ENCODE measurements around the gene DNAH1. TPM values are rescaled to one million over a fixed set of nuclear protein-coding genes. Genes with fewer than 3 reads are reported as not detected.

The DNAH1 gene
- total and polyA plus RNA-seq, 2 experiments from 2014 or later, result 0.81 to 1.8 TPM

DNA sequence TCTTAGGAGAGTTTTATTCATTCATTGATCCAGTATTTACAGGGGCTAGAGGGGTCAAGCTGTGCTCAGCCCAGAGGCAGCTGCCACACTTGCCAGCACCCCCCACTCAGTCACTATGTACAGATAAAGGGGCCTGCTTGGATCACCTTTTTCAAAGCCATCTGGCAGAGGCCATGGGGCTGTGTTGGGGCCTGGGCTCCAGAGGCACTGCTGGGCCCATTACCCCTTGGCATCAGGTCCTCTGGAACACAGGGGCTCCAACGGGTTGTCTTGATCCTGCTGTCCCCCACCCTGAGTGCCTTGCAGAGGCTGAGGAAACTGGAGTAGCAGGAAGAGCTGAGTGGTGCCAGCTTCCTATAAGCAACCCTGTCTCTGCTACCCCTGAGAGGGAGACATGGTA is 84.9 kb downstream of the DNAH1 start (continued):
- TF ChIP-seq, protein P1, sequence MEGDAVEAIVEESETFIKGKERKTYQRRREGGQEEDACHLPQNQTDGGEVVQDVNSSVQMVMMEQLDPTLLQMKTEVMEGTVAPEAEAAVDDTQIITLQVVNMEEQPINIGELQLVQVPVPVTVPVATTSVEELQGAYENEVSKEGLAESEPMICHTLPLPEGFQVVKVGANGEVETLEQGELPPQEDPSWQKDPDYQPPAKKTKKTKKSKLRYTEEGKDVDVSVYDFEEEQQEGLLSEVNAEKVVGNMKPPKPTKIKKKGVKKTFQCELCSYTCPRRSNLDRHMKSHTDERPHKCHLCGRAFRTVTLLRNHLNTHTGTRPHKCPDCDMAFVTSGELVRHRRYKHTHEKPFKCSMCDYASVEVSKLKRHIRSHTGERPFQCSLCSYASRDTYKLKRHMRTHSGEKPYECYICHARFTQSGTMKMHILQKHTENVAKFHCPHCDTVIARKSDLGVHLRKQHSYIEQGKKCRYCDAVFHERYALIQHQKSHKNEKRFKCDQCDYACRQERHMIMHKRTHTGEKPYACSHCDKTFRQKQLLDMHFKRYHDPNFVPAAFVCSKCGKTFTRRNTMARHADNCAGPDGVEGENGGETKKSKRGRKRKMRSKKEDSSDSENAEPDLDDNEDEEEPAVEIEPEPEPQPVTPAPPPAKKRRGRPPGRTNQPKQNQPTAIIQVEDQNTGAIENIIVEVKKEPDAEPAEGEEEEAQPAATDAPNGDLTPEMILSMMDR (conservative IDR thresholded peaks at IDR 0.05; ENCODE audit: low read depth in 2 of 2), result no peak
- TF ChIP-seq, protein P2, sequence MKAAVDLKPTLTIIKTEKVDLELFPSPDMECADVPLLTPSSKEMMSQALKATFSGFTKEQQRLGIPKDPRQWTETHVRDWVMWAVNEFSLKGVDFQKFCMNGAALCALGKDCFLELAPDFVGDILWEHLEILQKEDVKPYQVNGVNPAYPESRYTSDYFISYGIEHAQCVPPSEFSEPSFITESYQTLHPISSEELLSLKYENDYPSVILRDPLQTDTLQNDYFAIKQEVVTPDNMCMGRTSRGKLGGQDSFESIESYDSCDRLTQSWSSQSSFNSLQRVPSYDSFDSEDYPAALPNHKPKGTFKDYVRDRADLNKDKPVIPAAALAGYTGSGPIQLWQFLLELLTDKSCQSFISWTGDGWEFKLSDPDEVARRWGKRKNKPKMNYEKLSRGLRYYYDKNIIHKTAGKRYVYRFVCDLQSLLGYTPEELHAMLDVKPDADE (IDR thresholded peaks at IDR 0.05), result no peak

DNA sequence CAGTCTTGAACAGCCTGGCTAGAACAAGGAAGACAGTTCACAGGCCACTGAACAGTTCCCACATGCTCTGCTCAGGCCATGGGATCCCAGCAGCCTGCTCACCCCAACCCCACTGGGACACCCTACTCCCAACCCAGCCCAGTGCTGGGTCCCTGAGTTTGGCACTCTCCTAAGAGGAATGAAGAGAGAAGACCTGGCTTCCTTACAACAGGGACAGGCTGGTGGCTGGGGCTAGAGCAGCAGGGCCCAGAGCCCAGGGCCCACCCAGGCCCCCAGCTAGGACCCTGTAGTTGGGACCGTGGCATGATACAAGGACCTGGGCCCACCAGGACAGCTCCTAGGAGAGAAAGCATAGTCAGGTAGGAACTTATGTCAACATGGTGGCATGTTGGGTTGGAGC is 85.4 kb downstream of the DNAH1 start:
- Histone ChIP-seq H3K4me2 (no peak overlapping the region), H3K4me3 (no peak overlapping the region), H3F3A (replicated peaks; ENCODE audit: low read depth) (no peaks in the 10 kb centered on the region), H3K36me3 (ENCODE audit: insufficient read depth) (no peaks in the 10 kb centered on the region; the same call in 1 of the 2 replicates), H2AFZ (no peak overlapping the region), H3K4me1 (ENCODE audit: insufficient read depth) (no peaks in the 10 kb centered on the region), H4K20me1 (replicated peaks; ENCODE audit: insufficient read depth) (no peaks in the 10 kb centered on the region; the same call in 1 of the 2 replicates), H3K79me2 (replicated peaks; ENCODE audit: insufficient read depth) (no peaks in the 10 kb centered on the region), H3K27ac (ENCODE audit: low read depth) (no peak overlapping the region), H3K9me2 (ENCODE audit: insufficient read depth) (no peaks in the 10 kb centered on the region), H3K27me3 (ENCODE audit: insufficient read depth) (no peaks in the 10 kb centered on the region)
- H3K4me1 Mint-ChIP-seq, result no peaks in the 10 kb centered on the region
- peaks cover 8% of the 10 kb centered on the region for H3K27me3 Mint-ChIP-seq (ENCODE audit: insufficient read depth, low read depth, poor library complexity)
- no peak for ATAC-seq
- H3K36me3 Mint-ChIP-seq (ENCODE audit: low read depth), result peaks cover 49% of the 10 kb centered on the region
- H3K4me3 Mint-ChIP-seq, result no peak overlapping the region
- no peaks in the 10 kb centered on the region for H3K9me3 Mint-ChIP-seq
- H3K27ac Mint-ChIP-seq, result no peak overlapping the region
- DNase-seq (ENCODE audit: low spot score), result no peak
- TF ChIP-seq POLR2AphosphoS5 (IDR thresholded peaks at IDR 0.05; ENCODE audit: low read depth) (no peak), ZNF114 (CRISPR knock-in tag; IDR thresholded peaks at IDR 0.05) (no peak), ZNF331 (CRISPR knock-in tag; IDR thresholded peaks at IDR 0.05; ENCODE audit: low read depth) (no peak), EZH2phosphoT487 (IDR thresholded peaks at IDR 0.05; ENCODE audit: unreplicated experiment) (no peak), STAT1 (IDR thresholded peaks at IDR 0.05; ENCODE audit: unreplicated experiment) (no peak), EZH2 (IDR thresholded peaks at IDR 0.05; ENCODE audit: low read depth, unreplicated experiment) (no peak)
- TF ChIP-seq, protein P3, sequence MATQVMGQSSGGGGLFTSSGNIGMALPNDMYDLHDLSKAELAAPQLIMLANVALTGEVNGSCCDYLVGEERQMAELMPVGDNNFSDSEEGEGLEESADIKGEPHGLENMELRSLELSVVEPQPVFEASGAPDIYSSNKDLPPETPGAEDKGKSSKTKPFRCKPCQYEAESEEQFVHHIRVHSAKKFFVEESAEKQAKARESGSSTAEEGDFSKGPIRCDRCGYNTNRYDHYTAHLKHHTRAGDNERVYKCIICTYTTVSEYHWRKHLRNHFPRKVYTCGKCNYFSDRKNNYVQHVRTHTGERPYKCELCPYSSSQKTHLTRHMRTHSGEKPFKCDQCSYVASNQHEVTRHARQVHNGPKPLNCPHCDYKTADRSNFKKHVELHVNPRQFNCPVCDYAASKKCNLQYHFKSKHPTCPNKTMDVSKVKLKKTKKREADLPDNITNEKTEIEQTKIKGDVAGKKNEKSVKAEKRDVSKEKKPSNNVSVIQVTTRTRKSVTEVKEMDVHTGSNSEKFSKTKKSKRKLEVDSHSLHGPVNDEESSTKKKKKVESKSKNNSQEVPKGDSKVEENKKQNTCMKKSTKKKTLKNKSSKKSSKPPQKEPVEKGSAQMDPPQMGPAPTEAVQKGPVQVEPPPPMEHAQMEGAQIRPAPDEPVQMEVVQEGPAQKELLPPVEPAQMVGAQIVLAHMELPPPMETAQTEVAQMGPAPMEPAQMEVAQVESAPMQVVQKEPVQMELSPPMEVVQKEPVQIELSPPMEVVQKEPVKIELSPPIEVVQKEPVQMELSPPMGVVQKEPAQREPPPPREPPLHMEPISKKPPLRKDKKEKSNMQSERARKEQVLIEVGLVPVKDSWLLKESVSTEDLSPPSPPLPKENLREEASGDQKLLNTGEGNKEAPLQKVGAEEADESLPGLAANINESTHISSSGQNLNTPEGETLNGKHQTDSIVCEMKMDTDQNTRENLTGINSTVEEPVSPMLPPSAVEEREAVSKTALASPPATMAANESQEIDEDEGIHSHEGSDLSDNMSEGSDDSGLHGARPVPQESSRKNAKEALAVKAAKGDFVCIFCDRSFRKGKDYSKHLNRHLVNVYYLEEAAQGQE (IDR thresholded peaks at IDR 0.05; ENCODE audit: unreplicated experiment), result no peak
- TF ChIP-seq, protein P4, sequence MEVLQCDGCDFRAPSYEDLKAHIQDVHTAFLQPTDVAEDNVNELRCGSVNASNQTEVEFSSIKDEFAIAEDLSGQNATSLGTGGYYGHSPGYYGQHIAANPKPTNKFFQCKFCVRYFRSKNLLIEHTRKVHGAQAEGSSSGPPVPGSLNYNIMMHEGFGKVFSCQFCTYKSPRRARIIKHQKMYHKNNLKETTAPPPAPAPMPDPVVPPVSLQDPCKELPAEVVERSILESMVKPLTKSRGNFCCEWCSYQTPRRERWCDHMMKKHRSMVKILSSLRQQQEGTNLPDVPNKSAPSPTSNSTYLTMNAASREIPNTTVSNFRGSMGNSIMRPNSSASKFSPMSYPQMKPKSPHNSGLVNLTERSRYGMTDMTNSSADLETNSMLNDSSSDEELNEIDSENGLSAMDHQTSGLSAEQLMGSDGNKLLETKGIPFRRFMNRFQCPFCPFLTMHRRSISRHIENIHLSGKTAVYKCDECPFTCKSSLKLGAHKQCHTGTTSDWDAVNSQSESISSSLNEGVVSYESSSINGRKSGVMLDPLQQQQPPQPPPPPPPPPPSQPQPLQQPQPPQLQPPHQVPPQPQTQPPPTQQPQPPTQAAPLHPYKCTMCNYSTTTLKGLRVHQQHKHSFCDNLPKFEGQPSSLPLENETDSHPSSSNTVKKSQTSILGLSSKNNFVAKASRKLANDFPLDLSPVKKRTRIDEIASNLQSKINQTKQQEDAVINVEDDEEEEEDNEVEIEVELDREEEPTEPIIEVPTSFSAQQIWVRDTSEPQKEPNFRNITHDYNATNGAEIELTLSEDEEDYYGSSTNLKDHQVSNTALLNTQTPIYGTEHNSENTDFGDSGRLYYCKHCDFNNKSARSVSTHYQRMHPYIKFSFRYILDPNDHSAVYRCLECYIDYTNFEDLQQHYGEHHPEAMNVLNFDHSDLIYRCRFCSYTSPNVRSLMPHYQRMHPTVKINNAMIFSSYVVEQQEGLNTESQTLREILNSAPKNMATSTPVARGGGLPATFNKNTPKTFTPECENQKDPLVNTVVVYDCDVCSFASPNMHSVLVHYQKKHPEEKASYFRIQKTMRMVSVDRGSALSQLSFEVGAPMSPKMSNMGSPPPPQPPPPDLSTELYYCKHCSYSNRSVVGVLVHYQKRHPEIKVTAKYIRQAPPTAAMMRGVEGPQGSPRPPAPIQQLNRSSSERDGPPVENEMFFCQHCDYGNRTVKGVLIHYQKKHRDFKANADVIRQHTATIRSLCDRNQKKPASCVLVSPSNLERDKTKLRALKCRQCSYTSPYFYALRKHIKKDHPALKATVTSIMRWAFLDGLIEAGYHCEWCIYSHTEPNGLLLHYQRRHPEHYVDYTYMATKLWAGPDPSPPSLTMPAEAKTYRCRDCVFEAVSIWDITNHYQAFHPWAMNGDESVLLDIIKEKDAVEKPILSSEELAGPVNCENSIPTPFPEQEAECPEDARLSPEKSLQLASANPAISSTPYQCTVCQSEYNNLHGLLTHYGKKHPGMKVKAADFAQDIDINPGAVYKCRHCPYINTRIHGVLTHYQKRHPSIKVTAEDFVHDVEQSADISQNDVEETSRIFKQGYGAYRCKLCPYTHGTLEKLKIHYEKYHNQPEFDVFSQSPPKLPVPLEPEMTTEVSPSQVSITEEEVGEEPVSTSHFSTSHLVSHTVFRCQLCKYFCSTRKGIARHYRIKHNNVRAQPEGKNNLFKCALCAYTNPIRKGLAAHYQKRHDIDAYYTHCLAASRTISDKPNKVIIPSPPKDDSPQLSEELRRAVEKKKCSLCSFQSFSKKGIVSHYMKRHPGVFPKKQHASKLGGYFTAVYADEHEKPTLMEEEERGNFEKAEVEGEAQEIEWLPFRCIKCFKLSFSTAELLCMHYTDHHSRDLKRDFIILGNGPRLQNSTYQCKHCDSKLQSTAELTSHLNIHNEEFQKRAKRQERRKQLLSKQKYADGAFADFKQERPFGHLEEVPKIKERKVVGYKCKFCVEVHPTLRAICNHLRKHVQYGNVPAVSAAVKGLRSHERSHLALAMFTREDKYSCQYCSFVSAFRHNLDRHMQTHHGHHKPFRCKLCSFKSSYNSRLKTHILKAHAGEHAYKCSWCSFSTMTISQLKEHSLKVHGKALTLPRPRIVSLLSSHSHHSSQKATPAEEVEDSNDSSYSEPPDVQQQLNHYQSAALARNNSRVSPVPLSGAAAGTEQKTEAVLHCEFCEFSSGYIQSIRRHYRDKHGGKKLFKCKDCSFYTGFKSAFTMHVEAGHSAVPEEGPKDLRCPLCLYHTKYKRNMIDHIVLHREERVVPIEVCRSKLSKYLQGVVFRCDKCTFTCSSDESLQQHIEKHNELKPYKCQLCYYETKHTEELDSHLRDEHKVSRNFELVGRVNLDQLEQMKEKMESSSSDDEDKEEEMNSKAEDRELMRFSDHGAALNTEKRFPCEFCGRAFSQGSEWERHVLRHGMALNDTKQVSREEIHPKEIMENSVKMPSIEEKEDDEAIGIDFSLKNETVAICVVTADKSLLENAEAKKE (CRISPR knock-in tag; IDR thresholded peaks at IDR 0.05), result no peak
- TF ChIP-seq, protein P1 (conservative IDR thresholded peaks at IDR 0.05; ENCODE audit: low read depth in 2 of 2), result no peak

All from GM23338 (cell line).